Pulmonary artery endothelial cell (primary cell): Measurements from ENCODE around the gene RASAL2. TPM values are rescaled to one million over a fixed set of nuclear protein-coding genes. Genes with fewer than 3 reads are reported as not detected.

ENCODE experiments used
- DNase-seq: peaks from one replicate; pipeline ENCODE4 v3.0.0-alpha.2; 2011; ENCODE audit warnings: low read depth, low spot score
- total RNA-seq: library from RNA; depleted of rRNA; stranded (reverse); fragments of >200 nt; gene quantifications from 2 replicates; pipeline ENCODE4 v1.2.3, GENCODE V29; 2014

Gene RASAL2
- total RNA-seq, result 9.6 and 13.5 TPM in 2 replicates

DNA sequence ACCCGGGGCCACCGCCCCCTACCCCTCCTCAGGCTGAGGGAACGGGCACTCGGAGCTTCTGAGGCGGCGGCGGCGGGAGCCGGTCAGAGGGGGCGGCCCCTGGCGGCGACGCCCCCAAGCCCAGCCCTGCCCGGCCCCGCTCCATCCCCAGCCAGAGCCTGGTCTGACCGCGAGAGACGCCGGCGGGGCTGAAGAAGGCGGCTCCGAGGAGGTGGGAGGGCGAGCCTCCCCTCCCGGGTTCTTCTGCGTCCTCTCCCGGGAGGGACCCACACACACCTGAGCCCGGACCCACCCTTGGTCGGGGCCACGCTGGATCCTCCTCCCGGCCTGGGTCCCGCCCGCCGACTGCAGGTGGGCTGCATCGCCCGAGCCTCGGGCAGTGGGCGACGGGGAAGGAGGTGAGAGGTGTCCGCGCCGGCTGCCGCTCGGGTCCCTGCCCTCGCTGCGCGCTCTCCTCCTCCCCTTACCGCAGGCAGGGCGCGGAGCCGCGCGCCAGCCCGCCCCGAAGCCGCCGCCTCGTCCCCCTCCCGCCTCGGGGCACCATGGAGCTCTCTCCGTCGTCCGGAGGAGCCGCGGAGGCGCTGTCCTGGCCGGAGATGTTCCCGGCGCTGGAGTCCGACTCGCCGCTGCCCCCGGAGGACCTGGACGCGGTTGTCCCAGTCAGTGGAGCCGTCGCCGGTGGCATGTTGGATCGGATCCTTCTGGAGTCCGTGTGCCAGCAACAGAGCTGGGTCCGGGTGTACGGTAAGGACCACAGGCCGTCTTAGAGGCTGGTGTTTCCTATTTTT, at the start of gene RASAL2:
Gene RASAL2, plus strand, starts transcription at position 154 of the 788 bp plus-strand sequence. Its CDS starts 389 bp downstream, at position 543.
- no peak for DNase-seq

DNA sequence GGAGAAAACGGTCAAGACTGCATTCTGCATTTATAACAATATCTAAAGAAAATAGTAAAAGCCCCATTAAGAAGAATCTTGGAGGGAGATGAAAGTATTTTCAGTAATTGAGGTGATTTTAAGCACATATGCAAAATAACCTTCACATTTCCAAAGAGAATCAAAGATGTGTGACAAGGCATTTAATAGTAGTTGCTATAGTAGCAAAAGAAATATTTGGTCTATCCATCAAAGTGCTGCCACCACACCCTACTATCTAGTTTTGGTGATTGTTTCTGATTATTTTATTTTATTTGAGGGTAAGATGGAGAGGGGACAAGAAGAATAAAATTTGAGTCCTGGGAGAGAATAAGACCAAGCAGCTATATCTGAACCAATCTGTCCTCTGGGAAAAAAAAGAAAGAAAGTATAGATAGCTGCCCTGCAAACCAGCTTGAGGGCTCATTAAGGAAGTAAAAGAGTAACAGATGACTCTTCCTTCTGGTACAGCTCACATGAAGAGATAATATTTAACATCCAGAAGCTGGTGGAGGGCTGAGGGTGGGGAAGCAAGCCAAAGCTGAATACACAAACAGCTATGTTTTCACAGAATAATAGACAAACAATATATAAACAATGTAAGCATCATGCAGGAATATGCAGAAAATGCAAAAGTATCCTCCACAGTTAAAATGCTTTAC, 47.2 kb upstream of the RASAL2 start:
- no peak for DNase-seq

- DNase-seq, result no peak
Observed at GRCh38 chr1:178047403-178048093, 46.4 kb upstream of the RASAL2 start.

DNA sequence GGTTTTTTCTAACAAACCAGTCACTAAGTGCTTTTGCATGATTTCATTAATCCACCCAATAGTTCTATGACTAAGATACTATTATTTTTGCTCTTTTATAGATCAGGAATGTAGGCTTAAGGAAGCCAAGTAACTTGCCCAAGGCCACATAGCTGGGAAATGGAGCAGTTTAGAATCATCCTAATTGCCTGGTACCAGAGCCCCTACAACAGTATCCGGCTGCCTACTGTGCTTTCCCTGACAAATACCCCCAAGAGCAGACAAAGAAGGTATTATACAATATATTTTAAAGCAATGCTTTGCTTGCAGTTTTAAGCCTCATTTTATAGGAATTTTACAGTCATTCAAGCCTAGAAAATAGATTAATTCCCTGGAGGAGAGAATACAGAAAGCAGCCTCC, 45.5 kb upstream of the RASAL2 start:
- DNase-seq, result no peak

DNA sequence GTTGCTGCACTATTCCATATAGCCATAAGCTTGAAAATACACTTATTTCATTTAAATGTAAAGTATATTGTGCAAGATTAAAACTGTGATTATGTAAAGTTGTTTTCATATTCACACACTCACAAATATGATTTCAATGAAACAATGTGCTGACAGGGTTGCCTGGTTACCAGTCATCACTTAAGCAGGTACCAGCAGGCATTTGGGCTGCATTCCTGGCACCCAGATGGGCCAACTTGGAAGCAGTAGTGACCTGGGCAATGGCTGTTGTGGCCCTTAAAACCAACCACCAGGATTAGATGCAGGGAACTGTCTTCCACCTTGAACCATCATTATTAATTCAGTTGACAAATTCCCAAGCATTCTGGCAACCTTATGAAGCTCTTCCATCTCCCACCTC, 45.0 kb upstream of the RASAL2 start:
- no peak for DNase-seq

DNA sequence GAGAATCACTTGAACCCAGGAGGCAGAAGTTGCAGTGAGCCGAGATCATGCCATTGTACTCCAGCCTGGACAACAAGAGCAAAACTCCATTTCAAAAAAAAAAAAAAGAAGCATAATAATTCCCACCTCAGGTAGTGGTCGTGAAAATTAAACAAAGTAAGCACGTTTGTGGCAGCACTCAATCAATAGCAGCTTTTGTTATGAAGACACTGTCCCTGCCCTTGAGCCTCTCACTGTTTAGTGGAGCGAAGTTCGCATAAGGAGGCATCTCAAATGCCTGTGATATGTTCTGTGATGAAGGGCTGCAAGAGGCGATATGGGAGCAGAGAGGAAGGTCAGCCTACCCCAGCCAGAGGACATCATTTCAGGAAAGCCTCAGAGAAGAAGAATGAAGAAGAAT, 43.8 kb upstream of the RASAL2 start:
- no peak for DNase-seq

DNA sequence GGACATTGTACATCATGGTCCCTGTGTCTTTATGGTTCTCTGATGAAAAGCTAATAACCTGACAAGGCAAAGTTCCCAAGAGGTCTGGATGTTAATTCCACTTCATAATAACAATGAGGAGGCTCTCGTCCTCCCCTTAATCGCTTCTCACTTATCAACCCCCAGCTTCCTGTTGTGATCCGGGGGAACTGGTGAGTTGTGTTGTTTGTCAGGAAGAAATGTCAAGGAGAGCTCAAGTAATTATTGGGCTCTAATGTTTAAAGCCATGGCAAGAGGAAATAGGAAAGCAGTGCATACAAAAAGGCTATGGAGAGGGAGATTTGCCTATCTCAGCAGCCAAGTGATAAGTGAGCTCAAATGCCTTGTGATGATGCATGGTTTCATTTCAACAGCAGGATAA, 42.8 kb upstream of the RASAL2 start:
- peak; percentile 22 for DNase-seq

DNA sequence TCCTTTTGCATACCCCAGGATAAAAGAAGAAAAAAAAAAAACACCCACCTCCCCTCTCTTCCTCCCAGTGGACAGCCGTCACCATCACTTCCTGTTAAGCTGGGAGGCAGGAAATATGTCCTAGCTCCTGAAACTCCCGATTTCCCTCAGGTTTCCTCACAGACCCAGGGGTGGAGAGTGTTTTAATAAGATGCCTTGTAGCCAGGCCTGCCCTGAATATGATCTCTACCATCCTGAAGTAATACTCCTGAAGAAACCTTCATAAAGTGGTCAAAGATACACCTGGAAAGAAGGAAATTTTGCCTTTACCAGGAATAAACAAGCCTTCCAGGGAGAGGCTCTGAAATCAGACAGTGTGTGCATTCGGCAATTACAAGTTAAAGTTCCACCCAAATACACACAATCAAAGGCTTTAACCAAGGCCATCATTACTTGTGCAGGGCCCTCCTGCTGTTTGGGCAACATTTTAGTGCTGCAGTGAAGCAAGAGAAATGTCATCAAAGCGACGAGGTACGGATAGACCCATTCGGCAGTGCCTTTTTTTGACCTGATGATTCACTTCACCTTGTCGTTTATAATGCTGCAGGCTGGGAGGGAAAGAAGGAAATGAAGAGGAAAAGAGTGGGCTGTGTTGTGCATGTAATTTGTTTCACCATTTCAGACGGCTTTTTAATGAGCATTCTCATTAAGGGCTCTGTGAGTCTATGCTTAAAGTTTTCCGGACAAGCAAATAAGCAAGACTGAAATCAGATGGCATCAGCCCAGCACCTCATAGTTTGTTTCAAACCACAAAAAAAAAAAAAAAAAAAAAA, 41.0 kb upstream of the RASAL2 start:
- DNase-seq, result no peak

- DNase-seq, result no peak
Observed at GRCh38 chr1:178055093-178055492, 38.8 kb upstream of the RASAL2 start.

GRCh38 chr1:178055779-178056471, 38.0 kb upstream of the RASAL2 start:
- DNase-seq, result no peak

DNA sequence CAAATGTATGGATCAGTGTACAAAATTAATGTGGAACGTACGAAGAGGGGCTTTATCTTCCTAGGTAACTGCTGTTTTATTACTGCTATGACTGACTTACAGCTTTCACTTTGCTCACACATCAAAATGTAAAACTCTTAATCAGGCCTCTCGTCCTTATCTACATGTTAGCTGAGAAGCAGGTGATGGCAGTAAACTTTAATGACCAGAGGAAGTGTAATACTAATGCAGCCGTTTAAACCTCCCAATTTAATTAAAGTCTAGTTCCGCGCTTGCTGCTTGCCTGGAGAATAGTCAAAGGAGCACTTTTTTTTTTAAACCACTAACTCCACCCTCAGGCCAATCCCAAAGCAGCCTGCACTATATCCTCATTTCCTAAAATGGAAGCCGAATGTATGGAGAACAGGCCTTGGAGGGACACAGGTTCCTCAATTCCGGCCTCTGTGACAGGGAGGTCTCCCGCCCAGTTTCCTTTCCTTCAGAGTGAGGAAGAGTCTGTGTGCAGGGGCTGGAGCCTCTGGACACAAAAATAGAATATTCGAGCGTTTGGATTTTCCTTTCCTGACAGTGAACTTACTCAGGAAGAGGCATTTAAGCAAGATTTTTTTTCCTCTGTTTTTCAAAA, 36.7 kb upstream of the RASAL2 start:
- DNase-seq, result no peak

DNA sequence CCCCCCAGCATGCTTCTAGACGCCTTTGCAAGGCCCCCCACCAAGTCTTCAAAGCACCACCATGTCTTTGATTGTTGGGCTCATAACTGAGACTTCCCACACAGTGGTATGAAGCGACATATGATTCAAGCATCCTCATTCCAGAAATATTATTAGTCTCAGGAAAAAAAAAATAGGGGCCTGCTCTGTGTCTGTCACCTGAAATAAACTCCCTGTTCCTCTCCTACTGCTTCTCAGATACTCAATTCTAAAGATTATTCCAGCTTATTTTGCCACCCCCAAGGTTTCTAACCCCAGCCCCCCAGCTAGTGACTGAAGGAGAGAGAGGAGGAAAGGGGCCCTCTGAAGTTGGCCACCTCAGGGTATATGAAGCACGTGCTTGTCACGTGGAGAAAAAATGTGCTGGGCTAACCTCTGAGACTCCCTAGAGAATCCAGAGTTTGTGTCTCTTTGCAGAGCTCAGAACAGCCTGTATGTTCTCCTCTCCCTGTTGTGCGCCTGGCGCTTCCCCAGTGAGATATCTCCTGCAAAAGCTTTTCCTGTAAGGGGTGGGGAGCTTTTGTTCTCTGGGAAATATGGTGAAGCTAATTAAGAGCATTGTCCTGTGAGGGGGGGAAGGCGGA, 35.9 kb upstream of the RASAL2 start:
- no peak for DNase-seq

- DNase-seq, result no peak
Observed at GRCh38 chr1:178060789-178061556, 32.9 kb upstream of the RASAL2 start.

DNA sequence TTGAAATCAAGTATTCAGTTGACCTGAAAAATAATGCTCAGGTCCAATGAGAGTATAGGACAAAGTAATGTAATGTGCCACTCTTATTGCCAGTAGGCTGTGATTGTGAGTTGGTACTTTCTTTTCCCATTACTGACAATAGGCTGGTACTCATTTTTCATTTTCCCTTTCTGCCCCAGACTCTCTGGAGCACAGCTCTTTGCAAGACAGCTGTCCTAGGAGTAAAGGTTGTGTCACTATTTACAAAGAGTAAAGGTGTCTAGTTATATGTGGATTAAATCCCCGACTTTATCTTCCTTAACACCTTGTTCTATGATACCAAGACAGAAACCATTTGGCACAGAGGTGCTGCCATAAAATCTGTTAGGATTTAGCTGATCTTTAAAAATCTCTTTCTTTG, 32.3 kb upstream of the RASAL2 start:
- no peak for DNase-seq

DNA sequence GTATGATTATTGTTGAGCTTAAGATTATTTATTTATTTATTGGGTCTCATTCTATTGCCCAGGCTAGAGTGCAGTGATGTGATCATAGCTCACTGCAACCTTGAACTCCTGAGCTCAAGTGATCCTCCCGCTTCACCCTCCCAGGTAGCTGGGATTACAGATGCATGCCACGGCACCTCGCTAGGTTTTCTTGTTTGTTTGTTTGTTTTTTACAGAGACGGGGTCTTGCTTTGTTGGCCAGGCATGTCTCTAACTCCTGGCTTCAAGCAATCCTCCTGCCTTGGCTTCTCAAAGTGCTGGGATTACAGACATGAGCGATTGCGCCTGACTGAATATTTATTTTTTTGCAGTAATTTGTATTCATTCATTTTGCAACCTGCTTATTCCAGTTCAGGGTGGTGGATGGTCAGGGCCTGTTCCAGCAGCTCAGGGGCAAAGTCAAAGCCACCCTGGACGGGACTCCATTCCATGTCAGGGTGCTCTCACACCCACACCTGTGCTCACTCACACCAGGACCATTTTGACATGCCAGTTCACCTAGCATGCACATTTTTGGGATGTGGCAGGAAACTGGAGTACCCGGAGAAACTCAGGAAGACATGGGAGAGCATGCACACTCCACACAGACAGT, 29.6 kb upstream of the RASAL2 start:
- DNase-seq, result no peak

GRCh38 chr1:178065250-178065649, 28.7 kb upstream of the RASAL2 start:
- no peak for DNase-seq

DNA sequence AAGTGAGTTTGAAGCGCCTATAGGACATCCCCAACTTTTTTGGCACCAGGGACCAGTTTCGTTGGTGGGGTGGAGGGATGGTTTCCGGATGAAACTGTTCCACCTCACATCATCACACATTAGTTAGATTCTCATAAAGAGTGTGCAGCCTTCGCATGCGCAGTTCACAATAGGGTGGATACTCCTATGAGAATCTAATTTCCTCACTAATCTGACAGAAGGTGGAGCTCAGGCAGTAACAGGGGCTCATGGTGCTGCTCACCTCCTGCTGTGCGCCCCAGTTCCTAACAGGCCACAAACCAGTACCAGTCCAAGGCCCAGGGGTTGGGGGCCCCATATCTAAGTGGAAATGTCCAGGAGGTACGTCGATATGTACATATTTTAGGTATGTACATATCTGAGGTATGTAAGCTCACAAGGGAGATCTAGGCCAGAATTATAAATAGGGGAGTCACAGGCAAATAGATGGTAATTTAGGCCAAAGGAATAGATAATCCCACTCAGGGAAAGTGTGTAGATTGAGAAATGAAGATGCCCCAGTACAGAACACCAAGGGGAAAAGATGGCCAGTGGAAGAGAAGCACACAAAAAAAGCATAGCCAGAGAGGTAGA, 27.5 kb upstream of the RASAL2 start:
- no peak for DNase-seq

DNA sequence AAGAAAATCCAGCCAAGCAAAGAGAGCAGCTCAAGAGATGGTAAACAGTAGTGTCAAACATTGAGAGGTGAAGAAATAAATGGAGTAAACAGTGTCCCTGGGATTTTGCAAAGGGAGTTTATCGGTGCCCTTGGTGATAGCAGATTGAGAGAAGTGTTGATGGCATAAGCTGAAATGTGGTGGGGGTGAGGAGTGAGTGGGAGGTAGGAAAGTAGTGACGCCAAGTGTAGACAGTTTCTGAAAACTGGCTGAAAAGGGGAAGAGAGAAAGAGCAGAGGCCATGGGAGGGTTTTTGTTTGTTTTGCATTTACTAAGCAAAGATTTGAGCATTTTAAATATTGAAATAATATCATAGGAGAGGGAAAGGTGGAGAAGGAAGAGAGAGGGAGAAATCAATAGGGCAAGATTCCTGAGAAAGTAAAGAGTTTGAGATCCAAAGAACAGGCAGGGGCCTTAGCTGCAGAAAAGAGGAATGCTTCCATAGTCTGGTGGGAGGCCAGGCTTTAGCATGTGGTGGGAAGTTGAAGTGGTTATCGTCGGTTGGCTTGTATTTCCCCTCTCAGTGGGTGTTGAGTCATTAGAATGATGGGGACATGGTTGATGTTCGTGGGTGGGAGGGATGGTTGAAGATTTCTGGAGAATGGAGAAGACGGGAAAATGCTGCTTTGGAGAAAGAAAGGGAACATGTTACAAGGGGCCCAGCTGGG, 26.8 kb upstream of the RASAL2 start:
- DNase-seq, result no peak
